Dermis blood vessel endothelial cell (primary cell): Measurements from ENCODE around the gene CDC7. TPM values are rescaled to one million over a fixed set of nuclear protein-coding genes. Genes with fewer than 3 reads are reported as not detected.
A peak's percentile ranks its signal among the peaks of the same experiment; 100 is the strongest.

Experiments used
- DNase-seq: peaks from one replicate; pipeline ENCODE4 v3.0.0; 2010
- total RNA-seq: library from RNA; depleted of rRNA; stranded (reverse); fragments of >200 nt; gene quantifications from 2 replicates; pipeline ENCODE4 v1.2.3, GENCODE V29; 2014

Gene CDC7
- total RNA-seq, 1 donor from 2014 or later, result 2.6 TPM

DNA sequence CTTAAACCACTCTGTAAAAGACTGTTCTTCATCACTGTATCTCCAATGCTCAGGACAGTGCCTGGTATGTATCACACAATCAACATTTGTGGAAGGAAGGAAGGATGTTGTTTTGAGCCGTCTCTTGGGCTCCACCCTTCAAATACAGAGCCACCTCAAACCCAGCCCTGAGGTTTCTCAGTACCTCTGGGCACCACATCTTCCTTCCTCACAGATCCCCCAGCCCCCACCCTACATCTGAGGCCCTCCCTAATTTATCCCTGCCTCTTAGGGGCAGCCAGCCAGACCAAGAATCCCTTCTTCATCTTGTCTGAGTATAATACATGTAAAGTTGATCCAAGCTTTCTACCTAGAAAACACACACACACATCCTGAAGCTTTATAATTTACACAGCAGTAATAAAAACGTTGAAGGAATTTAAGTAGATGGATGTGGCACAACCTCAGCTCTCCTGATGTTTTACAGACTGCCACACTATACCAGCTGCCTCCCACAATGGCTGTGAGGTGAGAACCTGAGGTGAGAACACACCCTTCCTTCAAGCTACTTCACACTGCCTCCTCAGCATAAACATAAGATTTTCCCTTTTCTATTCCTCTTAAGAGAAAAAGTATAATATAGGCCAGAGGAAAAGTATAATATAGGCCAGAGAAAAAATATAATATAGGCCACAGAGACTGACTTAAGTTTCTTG lies 48.5 kb downstream of the CDC7 start:
- no peak for DNase-seq

DNA sequence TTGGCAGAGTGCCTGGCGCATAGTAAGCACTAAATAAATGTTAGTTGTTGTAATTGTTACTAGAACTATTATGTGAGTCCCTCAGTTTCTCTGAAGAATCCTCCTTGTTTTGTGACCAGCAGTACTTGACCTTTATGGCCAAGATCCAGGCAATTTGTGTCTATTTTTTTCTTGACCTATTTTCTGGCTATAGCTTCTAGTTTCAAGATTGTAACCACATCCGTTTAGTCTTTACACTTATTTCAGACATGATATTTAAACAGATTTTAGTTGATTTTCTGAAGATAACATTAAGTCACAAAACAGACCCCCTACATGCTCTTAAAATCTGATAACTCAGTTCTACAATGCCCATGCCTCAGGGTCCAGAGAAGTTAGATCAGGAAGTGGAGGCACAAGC lies 50.3 kb downstream of the CDC7 start:
- DNase-seq, result no peak

DNA sequence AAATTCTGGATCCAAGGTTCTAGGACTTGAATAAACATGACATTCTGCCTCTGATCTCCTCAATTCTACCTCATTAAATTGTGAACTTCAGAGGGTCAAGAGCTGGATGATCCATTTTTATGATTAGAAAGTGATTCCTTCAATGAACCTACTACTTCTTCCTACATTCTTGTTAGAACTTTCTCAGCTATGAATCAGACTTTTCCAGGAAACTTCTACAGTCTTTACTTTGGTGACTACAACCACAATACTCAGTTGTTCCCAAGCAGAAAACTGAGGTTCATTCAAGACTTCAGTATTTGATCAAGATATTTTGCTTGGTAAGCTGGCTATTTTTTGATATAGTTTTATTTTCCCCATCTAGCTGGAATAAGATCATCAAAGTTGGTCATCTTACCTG lies 51.4 kb downstream of the CDC7 start:
- DNase-seq, result no peak

DNA sequence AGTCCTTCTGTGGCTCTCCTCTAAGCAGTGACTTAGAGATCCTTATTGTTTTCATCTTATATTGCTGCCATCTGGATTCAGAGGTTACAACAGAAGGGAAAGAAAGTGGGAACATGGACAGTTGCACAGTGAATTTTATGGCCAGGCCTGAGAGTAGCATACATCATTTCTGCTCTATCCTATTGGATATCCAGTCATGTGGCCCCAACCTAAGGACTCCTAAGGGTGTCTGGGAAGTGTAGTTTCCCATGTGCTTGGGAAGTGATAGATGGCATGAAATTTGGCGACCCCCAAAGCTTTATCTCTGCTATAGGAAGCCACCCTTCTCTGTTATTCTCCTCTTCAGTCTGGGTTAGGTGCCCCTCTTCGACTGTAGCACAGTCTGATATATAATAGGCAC lies 51.9 kb downstream of the CDC7 start:
- no peak for DNase-seq

DNA sequence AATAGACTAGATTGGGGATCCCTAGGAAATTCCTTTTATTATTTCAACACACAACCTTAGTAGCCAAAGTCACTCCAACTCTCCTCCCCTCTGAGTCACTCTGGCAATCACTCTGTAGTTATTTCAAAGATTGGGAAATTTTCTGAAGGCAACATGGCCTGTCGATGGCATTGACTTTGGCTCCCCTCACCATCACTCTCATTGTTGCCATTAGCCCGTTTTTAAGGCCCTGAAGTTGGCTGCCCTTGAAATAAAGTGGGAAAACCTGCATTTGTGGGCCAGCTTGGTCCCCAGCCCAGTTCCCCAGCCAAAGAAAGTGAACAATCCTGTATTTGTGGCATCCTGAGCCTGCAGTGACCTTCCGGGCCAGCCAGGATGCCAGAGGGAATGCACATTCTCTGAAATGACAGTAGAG lies 52.5 kb downstream of the CDC7 start:
- no peak for DNase-seq

DNA sequence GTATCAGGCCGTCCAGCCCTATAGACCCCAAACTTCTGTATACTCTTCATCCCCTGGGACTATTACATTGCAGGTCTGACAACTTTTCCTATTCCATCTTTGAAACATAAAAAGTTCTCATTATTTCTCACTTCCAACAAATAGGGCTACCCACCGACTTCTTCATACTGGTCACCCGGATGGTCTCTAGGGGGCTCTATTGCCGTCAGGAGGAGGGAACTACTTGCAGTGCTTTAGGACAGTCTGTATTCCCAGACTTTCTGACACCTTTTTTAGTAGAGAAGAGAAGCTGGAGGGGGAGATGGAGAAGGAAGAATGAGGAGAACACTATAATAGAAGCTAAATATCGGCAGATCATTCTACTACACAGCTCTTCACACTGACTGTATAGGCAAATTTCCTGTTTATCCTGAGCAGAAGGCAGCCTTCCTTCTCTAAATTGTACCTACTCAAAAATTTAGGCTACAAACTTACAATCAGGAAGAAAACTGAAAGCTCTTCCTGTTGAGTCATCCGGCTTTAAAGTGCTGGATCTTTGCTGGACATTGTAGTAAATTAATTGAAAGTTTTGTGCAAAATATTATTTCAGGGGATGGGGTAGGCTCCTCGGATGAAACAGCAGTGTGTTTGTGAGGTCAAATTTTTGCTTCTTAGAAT lies 54.6 kb downstream of the CDC7 start:
- DNase-seq, result peak; percentile 59

DNA sequence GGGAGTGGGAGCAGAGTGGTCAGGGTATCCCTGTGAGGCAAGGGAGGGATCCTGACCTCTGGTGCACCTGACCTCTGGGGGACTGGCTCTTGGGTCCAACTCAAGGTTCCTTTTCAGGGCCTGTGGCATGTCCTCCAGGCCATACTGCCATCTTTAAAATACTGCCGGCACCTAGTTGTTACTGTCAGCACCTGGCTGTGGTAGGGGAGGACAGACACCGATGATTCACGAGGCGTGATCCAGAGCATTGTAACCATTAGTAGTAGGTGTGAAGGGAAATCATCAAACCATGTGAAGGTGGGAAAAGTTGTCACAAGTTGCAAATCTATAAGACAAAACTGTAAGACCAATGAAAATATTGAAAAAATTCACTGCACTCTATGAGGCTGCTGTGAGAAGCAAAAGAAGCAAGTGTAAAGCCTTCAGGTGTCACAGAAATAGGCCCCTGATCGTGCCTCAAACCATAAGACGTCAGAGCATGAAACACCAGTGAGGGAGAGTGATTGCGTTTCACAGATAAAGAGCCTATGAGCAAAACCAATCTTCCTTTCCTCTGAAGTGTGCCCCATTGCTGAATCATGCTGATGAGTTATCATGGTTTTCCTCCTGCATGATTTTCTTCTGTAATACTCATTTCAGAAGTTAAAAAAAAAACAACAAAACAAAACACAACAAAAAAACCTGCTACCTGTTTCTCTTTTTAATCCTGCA lies 55.3 kb downstream of the CDC7 start:
- peak; percentile 43 for DNase-seq

DNA sequence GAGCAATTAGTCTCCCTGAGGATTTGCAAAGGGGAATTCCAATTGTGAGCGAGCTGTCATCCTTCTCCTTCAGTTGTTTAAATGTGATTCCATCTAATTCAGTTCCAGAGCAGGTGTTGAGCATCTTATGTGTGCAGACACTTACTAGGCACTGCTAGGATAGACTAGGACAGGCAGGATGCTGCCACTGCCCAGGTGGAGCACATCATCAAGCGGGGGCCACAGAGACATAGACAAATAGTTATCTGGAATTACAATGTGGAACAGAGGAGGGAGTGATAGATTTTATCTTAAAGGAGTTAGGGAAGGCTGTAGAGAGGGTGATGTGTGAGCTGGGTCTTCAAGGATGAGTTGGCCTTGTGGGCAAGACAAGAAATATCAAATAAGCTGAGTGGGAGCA lies 55.9 kb downstream of the CDC7 start:
- no peak for DNase-seq

DNA sequence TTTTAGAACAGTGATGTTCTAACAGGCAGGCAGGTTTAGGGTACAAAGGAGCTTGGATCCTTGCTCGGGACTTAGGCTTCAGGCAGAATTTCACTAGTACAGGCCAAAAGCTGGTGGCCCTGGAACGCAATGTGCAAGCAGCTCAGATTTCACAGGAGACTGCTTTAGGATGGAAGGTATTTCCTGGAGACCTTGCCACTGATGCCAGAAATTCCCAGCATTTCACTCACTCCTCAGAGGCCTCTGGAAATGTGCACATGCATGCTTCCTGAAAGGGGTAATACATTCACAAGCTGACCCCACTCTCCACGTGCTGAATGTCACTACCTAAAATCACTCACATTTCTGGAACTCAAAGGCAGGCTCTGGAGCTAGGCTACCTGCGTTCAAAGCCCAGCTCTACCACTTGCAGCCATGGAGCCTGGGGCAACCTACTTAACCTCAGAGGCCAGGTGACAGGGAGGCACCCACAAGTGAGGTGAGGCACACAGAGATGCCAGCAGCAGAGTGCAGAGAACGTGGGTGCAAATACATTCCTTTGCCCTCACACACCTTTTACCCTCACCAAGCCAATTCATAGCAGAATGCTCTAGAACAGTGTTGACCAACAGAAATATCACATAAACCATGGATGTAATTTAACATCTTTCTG lies 56.5 kb downstream of the CDC7 start:
- peak; percentile 66 for DNase-seq

DNA sequence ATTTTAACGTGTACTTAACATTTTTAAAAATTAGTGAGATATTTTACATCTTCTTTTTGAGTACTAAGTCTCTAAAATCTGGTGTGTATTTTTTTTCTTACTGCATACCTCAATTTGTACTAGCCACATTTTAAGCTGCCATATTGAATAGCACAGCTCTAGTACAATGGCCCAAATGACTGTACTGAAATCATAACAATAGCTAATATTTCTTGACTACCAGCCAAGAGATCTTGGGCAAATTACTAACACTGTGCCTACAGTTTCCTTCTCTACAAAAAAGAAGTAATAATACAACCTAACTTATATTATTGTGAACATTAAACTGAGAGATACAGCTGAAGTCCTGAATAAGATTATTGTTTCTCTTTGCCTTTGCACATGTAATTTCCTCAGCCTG lies 57.2 kb downstream of the CDC7 start:
- DNase-seq, result peak; percentile 63

DNA sequence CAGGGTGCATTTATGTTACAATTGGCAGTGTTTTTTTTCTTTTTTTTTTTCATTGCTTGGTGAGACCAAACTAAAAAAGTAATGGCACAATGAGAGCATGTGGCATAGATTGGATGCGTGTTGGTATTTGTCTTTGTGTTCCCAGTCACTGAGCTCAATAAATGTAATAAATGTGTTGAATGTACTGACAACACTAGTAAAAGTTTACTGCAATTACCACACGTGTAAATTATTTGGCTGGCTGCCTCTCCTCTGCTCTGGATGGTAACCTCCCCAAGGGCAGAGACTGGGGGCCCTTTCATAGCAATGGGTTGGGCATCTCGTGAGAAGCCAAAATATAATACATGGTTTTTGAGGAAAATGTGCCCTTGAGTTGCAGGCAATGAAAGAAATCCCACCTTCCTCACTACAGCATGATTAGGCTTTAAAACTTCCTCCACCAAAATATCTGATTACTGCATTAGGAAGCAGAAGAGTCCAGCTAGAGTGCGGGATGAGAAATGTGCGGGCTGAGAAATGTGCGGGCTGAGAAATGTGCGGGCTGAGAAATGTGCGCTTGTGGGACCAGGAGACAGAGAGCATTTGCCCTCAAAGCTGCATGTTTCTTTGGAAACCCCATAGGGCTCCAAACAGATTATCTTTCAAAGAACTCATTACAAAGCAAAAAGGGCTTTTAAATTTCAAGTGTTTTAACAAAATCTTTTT lies 58.5 kb downstream of the CDC7 start:
- no peak for DNase-seq

DNA sequence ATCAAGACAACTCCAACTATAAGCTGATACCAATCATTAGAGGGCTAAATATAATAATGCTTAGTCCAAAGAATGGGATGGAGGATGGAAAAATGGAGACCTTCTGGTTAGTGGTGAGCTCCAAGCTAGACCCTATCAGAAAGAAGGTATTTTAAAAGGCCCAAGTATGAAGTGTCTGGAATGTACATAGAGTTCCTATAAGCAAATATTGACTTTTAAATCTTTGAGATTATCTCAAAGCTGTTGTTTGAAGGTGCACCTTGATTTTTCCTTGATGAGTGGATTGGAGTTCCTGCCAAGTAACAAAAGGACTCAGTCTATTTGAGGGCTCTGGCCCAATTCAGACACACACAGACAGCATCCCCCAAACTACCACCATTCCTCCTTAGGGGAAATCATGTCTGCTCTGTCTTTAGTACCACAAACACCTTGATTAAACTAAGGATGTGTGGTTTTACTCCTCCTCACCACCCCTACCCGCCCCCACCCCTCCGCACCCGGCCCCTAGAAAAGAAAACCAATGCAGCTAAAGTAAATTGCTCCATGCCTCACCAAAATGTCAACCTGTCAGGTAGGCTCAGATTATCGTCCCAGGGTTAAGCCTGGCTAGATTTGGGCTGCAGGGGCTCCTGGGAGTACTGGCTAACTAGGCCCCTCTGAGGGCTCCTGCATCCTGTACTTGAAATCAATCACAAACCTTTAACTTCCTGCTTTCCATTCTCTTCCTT lies 59.4 kb downstream of the CDC7 start:
- no peak for DNase-seq

DNA sequence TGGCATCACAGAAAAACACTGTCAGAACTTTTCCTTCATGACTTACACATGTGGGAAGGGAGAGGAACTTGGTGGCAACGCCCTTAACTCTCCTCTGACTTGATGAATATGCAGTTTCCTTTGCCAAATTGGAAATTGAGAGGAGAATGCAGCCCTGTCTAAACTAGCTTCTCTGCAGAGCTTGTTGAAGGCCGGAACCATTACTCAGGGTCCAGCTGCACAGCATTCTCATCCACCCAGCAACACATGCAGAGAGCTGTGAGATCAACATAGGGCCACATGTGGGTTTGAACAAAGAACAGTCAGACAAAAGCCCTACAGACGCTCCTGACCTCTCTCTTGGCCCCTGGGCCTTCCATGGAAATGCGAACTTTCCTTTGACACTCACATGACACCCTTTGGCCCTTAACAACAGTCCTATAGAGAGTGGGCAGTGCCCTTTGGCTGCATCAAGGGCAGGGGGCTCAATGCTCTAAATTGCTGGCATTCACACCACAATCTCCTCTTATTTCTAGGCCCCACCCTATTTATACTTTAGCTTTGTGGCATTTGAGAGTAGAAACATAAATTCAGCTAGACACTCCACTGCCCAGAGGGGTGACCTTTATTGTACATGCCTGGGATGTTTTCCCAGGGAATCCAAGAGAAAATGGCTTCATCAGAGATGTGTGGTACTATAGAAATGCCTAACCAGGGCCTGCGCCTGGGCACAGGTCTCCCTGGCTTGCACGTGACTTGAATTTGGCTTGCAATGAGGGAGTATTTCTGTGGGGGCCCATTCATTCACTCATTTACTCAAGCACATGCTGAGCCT lies 64.4 kb downstream of the CDC7 start:
- peak; percentile 62 for DNase-seq

DNA sequence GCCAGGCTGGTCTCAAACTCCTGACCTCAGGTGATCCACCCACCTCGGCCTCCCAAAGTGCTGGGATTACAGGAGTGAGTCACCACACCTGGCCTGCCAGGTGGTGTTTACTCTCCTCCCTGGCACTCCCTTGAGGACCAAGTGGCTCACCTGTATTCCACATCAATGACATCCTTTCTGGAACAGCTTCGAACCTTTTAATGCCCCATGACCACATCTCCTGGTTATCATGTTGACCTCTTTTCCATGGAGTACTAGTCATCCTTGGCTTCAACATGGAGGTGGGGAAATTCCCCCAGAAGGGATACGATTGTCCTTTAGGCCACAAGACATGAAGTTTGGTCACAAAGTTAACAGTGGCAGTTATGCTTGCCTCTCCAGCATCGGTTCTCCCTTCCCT lies 66.9 kb downstream of the CDC7 start:
- DNase-seq, result no peak

DNA sequence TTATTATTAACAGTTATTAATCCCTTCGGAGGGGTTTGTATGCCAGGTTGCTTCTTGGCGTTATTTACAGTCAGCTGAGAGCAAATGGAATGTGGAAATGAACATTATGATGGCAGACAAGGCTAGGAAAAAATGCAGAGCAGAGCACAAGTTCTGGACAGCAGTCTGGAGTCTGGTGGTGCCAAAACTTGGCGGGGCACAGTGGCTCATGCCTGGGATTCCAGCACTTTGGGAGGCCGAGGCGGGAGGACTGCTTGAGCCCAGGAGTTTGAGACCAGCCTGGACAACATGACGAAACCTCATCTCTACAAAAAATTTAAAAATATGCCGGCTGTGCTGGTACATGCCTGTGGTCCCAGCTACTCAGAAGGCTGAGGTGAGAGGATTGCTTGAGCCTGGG lies 67.6 kb downstream of the CDC7 start:
- DNase-seq, result no peak

DNA sequence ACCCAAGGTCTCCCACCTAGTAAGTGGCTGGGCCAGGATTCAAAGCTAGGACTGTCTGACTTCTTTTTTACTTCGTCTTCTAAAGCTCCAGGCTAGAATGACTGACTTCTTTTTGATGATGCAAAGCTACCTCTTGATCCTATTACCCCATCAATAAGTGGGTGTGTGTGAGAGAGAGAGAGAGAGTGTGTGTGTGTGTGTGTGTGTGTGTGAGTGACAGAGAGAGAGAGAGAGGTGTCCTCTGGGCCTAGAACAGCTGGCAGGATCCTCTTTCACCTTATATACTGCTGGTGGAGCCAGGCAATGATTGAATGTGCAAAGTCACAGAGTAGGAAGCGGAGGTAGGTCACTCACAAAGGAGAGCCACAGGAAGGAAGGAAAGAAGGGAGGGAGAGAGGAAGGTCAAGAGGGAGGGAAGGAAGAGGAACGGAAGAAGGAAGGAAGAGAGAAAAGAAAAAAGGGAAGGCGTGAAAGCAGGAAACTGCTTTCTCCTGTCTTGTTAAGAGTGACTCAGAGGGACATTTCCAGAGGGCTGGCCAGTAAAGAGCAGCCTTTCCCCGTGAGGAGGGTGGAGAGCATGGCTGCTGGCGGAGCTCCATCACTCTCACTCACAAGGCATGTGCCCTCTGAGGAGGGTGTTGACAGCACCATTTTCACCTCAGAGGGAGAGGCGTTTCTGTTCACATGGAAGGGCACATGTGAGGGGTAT lies 68.9 kb downstream of the CDC7 start:
- DNase-seq, result peak; percentile 70

DNA sequence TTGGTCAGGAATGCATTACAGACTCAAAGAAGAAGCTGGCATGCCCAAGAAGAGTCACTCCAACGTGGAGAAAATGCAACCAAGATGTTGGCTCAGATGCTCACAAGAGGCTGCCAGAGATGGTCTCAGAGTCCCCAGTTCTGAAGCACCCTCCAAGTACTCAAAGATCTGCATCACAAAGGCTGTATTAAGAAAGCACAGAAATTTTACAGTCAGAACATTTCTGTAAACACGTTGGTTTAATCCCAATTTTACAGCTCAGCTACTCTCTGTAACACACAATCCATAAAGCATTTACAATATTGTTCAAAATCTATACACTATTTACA lies 69.4 kb downstream of the CDC7 start:
- no peak for DNase-seq

DNA sequence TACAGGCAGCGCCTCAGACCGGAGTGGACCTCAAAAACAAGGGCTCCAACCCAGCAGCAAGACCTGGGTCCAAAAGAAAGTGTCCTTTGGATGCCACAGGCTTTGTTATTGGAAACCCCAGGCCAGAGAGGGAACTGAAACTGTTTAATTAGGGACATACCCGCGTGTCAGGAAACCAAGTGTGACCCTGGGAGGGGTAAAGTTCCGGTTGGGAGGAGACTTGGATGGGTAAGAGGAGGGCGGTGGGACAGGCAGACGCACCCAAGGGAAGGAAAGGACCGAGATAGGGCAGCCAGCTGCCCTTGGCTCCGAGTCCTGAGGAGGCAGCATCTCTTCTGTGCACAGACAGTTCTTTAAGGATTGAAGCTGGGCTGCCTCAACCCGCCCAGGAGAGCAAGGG lies 71.4 kb downstream of the CDC7 start:
- no peak for DNase-seq
